MCF 10A (cell line): ENCODE measurements around the gene SHISA7. TPM values are rescaled to one million over a fixed set of nuclear protein-coding genes. Genes with fewer than 3 reads are reported as not detected.
A peak's percentile ranks its signal among the peaks of the same experiment; 100 is the strongest.

ENCODE experiments used
- BruUV-seq: library from RNA; stranded (reverse); fragments of 400-500 nt; replicated peaks from 2 replicates; lab custom pipeline; 2021; lab: Mats Ljungman, UMichigan
- CTCF ChIA-PET: fragments of 300-600 bp; sonication (Branson Sonifier 250); formaldehyde crosslinking; extraction: SDS; loops from one replicate; lab custom pipeline; 2021; ENCODE audit warnings: antibody characterized with exemption, inconsistent platforms; lab: Yijun Ruan, JAX
- POLR2A ChIA-PET: fragments of 300-600, 350-650 bp; sonication (Branson Sonifier 250); formaldehyde crosslinking; extraction: SDS; loops from one replicate; lab custom pipeline; 2020; ENCODE audit warnings: antibody characterized with exemption, inconsistent platforms; lab: Yijun Ruan, JAX
- DNase-seq: peaks from one replicate; pipeline ENCODE4 v3.0.0-alpha.2; 2018; ENCODE audit not compliant: unreplicated experiment
- H3K27ac Mint-ChIP-seq: one replicate; pipeline ENCODE4 v1.8.0; 2022; ENCODE audit warnings: mild to moderate bottlenecking, low read depth, mixed read lengths; ENCODE audit not compliant: unreplicated experiment
- H3K27me3 Mint-ChIP-seq: one replicate; pipeline ENCODE4 v1.8.0; 2022; ENCODE audit warnings: mixed read lengths; ENCODE audit not compliant: insufficient read depth, unreplicated experiment
- H3K36me3 Mint-ChIP-seq: one replicate; pipeline ENCODE4 v1.8.0; 2022; ENCODE audit warnings: mild to moderate bottlenecking, moderate library complexity, mixed read lengths; ENCODE audit not compliant: insufficient read depth, unreplicated experiment
- H3K4me1 Mint-ChIP-seq: one replicate; pipeline ENCODE4 v1.8.0; 2022; ENCODE audit warnings: mixed read lengths; ENCODE audit not compliant: insufficient read depth, unreplicated experiment
- H3K4me3 Mint-ChIP-seq: one replicate; pipeline ENCODE4 v1.8.0; 2022; ENCODE audit warnings: mild to moderate bottlenecking, moderate library complexity, mixed read lengths; ENCODE audit not compliant: unreplicated experiment
- H3K9me3 Mint-ChIP-seq: one replicate; pipeline ENCODE4 v1.8.0; 2022; ENCODE audit warnings: mixed read lengths; ENCODE audit not compliant: unreplicated experiment
- CTCF ChIP-seq: fragments of 200-600 bp; IDR thresholded peaks from one replicate; pipeline ENCODE4 v1.8.0; 2022; ENCODE audit warnings: antibody characterized with exemption, mild to moderate bottlenecking; ENCODE audit not compliant: unreplicated experiment
- intact Hi-C: fragments of 100-400 bp; cut with micrococcal nuclease; formaldehyde crosslinking; loops from 2 replicates; pipeline ENCODE4 v1.14.1; 2022
- total RNA-seq: library from RNA; stranded (reverse); gene quantifications from 2 replicates; pipeline ENCODE4 v1.2.3, GENCODE V29; 2022

SHISA7 gene
- total RNA-seq, 1 experiment from 2014 or later: not detected

GRCh38 chr19:55459950-55460657 lies 17.0 kb upstream of the SHISA7 start:
- CTCF ChIA-PET: interaction anchor here (0.5 to 1.7 kb wide), 4 partner anchors 7 to 610 kb away, joined by 3 to 12 read pairs (median 4); no protein-coding TSS in a partner anchor

GRCh38 chr19:55459551-55459949 lies 16.4 kb upstream of the SHISA7 start:
- Mint-ChIP-seq H3K9me3 (no peaks in the 10 kb centered on the region), H3K4me3 (peak overlapping the region; percentile 97), H3K4me1 (peaks cover 17% of the 10 kb centered on the region), H3K36me3 (peaks cover 16% of the 10 kb centered on the region), H3K27me3 (no peaks in the 10 kb centered on the region), H3K27ac (no peak overlapping the region)
- TF ChIP-seq CTCF: no peak
- BruUV-seq: no TSS peak
- intact Hi-C loops: no loop called here
- ChIA-PET POLR2A (interaction anchor here (0.8 to 1.6 kb wide), 4 partner anchors 12 to 71 kb away, joined by 3 to 4 read pairs (median 4); partner anchors contain the start of gene UBE2S), CTCF (interaction anchor here (0.6 to 1.7 kb wide), 5 partner anchors 8 to 309 kb away, joined by 3 to 12 read pairs (median 4); no protein-coding TSS in a partner anchor)
- DNase-seq: no peak

More at GRCh38 chr19:55459950-55460657, 17.0 kb upstream of the SHISA7 start:
- intact Hi-C loops: no loop called here
- Mint-ChIP-seq H3K4me3 (peak overlapping the region; percentile 97), H3K36me3 (peaks cover 16% of the 10 kb centered on the region), H3K27ac (peak overlapping the region; percentile 83), H3K4me1 (peaks cover 17% of the 10 kb centered on the region), H3K9me3 (no peaks in the 10 kb centered on the region), H3K27me3 (no peaks in the 10 kb centered on the region)
- no peak for DNase-seq
- no peak for TF ChIP-seq CTCF
- POLR2A ChIA-PET: interaction anchor here (0.6 to 1.6 kb wide), 5 partner anchors 13 to 72 kb away, joined by 3 to 4 read pairs (median 3); partner anchors contain the start of genes UBE2S and ZNF628
- TSS peak; percentile 61 for BruUV-seq

- no peak for TF ChIP-seq CTCF
- no peak for DNase-seq
- ChIA-PET CTCF (interaction anchor here (0.6 to 1.1 kb wide), 2 partner anchors 12 to 49 kb away, joined by 3 to 4 read pairs; no protein-coding TSS in a partner anchor), POLR2A (no interaction called here)
- no peak overlapping the region for H3K4me3 Mint-ChIP-seq
- H3K27ac Mint-ChIP-seq: no peak overlapping the region
- H3K27me3 Mint-ChIP-seq: peaks cover 7% of the 10 kb centered on the region
- H3K36me3 Mint-ChIP-seq: peaks cover 16% of the 10 kb centered on the region
- peaks cover 17% of the 10 kb centered on the region for H3K4me1 Mint-ChIP-seq
- H3K9me3 Mint-ChIP-seq: no peaks in the 10 kb centered on the region
- no TSS peak for BruUV-seq
- intact Hi-C loops: no loop called here
These were observed 14.8 kb upstream of the SHISA7 start for GRCh38 chr19:55457683-55458457.

GRCh38 chr19:55456347-55456746 lies 13.2 kb upstream of the SHISA7 start:
- H3K4me3 Mint-ChIP-seq: no peak overlapping the region
- no peak overlapping the region for H3K27ac Mint-ChIP-seq
- H3K27me3 Mint-ChIP-seq: peaks cover 12% of the 10 kb centered on the region
- ChIA-PET CTCF (interaction anchor here (1.6 kb wide), 1 partner anchor 11 kb away, joined by 6 read pairs; no protein-coding TSS in a partner anchor), POLR2A (no interaction called here)
- peaks cover 11% of the 10 kb centered on the region for H3K4me1 Mint-ChIP-seq
- no TSS peak for BruUV-seq
- peaks cover 11% of the 10 kb centered on the region for H3K36me3 Mint-ChIP-seq
- no peak for TF ChIP-seq CTCF
- no peak for DNase-seq
- H3K9me3 Mint-ChIP-seq: no peaks in the 10 kb centered on the region
- intact Hi-C loops: no loop called here
